HepG2 (cell line): ENCODE results near the gene CYP46A1. TPM values are rescaled to one million over a fixed set of nuclear protein-coding genes. Genes with fewer than 3 reads are reported as not detected.

Experiments used
- ATAC-seq: fragments of 200-7000 bp; cut with Tn5 transposase; 3 replicates; pipeline ENCODE4 v1.9.1; 2020; ENCODE audit warnings: mild to moderate bottlenecking, moderate library complexity
- BruUV-seq: library from RNA; stranded (reverse); fragments of 400-500 nt; replicated peaks from 2 replicates; lab custom pipeline; 2021; lab: Mats Ljungman, UMichigan
- CTCF ChIA-PET: fragments of 300-600 bp; formaldehyde crosslinking; extraction: SDS; loops from one replicate; lab custom pipeline; 2021; ENCODE audit warnings: low total read pairs, inconsistent platforms, low intra/inter-chr PET ratio; lab: Yijun Ruan, JAX
- POLR2A ChIA-PET: fragments of 350-600 bp; sonication (Branson Sonifier 250); formaldehyde crosslinking; loops from one replicate; lab custom pipeline; 2020; ENCODE audit warnings: antibody characterized with exemption, inconsistent platforms; lab: Yijun Ruan, JAX
- DNase-seq: peaks from one replicate; pipeline ENCODE4 v3.0.0-alpha.2; 2015; ENCODE audit warnings: low spot score
- FAIRE-seq: peaks from 3 replicates; lab custom pipeline; 2011; peaks lifted over from hg19 to GRCh38; lab: Jason Lieb, UNC
- H2AFZ ChIP-seq: one replicate; pipeline ENCODE4 v1.6.1; 2011; ENCODE audit warnings: low read length, inconsistent platforms
- H3K27ac ChIP-seq: fragments of 300-600 bp; 3 replicates; pipeline ENCODE4 v1.8.0; 2011; ENCODE audit warnings: mixed run types, mild to moderate bottlenecking, mixed read lengths, low read length, inconsistent platforms; ENCODE audit not compliant: insufficient read depth; ENCODE audit errors: extremely low read length
- H3K27me3 ChIP-seq, 2 experiments: fragments of 200-600 bp in 1 of 2; 2 replicates in 1 of 2; 3 replicates in 1 of 2; pipeline versions ENCODE4 v1.6.0 to v1.8.0; 2011; ENCODE audit warnings: low read length in 2 of 2, mild to moderate bottlenecking in 2 of 2, moderate library complexity in 2 of 2, inconsistent platforms in 1 of 2; ENCODE audit not compliant: insufficient read depth in 2 of 2, control insufficient read depth in 1 of 2
- H3K36me3 ChIP-seq, 2 experiments: fragments of 200-600 bp in 1 of 2; replicated peaks in 1 of 2; 2 replicates in 1 of 2; 3 replicates in 1 of 2; pipeline versions ENCODE4 v1.5.1 to v1.8.0; 2011; ENCODE audit warnings: low read length in 2 of 2, inconsistent platforms in 1 of 2; ENCODE audit not compliant: insufficient read depth in 2 of 2, control insufficient read depth in 1 of 2
- H3K4me1 ChIP-seq: 2 replicates; pipeline ENCODE4 v1.5.1; 2012; ENCODE audit warnings: low read length, inconsistent platforms; ENCODE audit not compliant: insufficient read depth
- H3K4me2 ChIP-seq: 2 replicates; pipeline ENCODE4 v1.6.0; 2011; ENCODE audit warnings: low read depth, low read length, inconsistent platforms
- H3K4me3 ChIP-seq, 3 experiments: fragments of 200-600 bp in 1 of 3; sonication (generic), shearing (Covaris generic) in 1 of 3; replicated peaks in 1 of 3; 2 replicates each; pipeline ENCODE4 v1.5.1; 2011 to 2016; ENCODE audit warnings: low read length in 3 of 3, inconsistent platforms in 2 of 3, low read depth in 2 of 3, mild to moderate bottlenecking in 2 of 3, control low read depth in 1 of 3, mixed read lengths in 1 of 3; ENCODE audit not compliant: insufficient read depth in 1 of 3
- H3K79me2 ChIP-seq: one replicate; pipeline ENCODE4 v1.6.1; 2011; ENCODE audit warnings: low read length, inconsistent platforms; ENCODE audit not compliant: insufficient read depth
- H3K9ac ChIP-seq: 2 replicates; pipeline ENCODE4 v1.6.0; 2011; ENCODE audit warnings: mild to moderate bottlenecking, low read depth, low read length, inconsistent platforms; ENCODE audit not compliant: insufficient read depth
- H3K9me3 ChIP-seq: 2 replicates; pipeline ENCODE4 v1.5.1; 2012; ENCODE audit warnings: mild to moderate bottlenecking, low read length
- H4K20me1 ChIP-seq: 2 replicates; pipeline ENCODE4 v1.6.0; 2011; ENCODE audit warnings: inconsistent platforms, mild to moderate bottlenecking, low read length, moderate library complexity; ENCODE audit not compliant: insufficient read depth
- ARNT2 ChIP-seq: sonication (generic); formaldehyde crosslinking; IDR thresholded peaks from 2 replicates; pipeline ENCODE4 v1.8.0; 2022; ENCODE audit warnings: mild to moderate bottlenecking, low read depth, missing genetic modification reagents, moderate library complexity
- HIVEP1 ChIP-seq: sonication (generic); formaldehyde crosslinking; IDR thresholded peaks from 2 replicates; pipeline ENCODE4 v1.4.0; 2020; ENCODE audit warnings: mild to moderate bottlenecking, missing genetic modification reagents
- HMGA1 ChIP-seq: sonication (generic); formaldehyde crosslinking; conservative IDR thresholded peaks from 2 replicates; pipeline ENCODE4 v1.4.0; 2020; ENCODE audit warnings: missing genetic modification reagents
- KAT2B ChIP-seq: fragments of 150-350 bp; IDR thresholded peaks from 2 replicates; pipeline ENCODE4 v1.6.1; 2014; ENCODE audit warnings: low read depth, low read length, borderline replicate concordance
- LCORL ChIP-seq, 2 experiments: fragments of 450-650 bp in 1 of 2; sonication (generic) in 1 of 2; formaldehyde crosslinking in 1 of 2; IDR thresholded peaks; 2 replicates each; pipeline versions ENCODE4 v1.5.0 to v1.6.1; 2017 to 2020; ENCODE audit warnings: antibody characterized with exemption in 1 of 2, missing genetic modification reagents in 1 of 2
- SNRNP70 ChIP-seq: fragments of 200-400 bp; formaldehyde crosslinking; IDR thresholded peaks from 2 replicates; pipeline ENCODE4 v1.6.1; 2017; ENCODE audit warnings: mild to moderate bottlenecking, low read depth, low read length, moderate library complexity
- TFAP4 ChIP-seq: sonication (generic); IDR thresholded peaks from 2 replicates; pipeline ENCODE4 v1.6.1; 2016; ENCODE audit warnings: low read depth, borderline replicate concordance
- ZNF24 ChIP-seq: fragments of 450-650 bp; IDR thresholded peaks from 2 replicates; pipeline ENCODE4 v1.6.1; 2017; ENCODE audit warnings: antibody characterized with exemption, mild to moderate bottlenecking
- ZNF383 ChIP-seq: sonication (generic); formaldehyde crosslinking; IDR thresholded peaks from 2 replicates; pipeline ENCODE4 v1.4.0; 2020; ENCODE audit warnings: missing genetic modification reagents, mild to moderate bottlenecking, borderline replicate concordance
- ZNF496 ChIP-seq: sonication (generic); formaldehyde crosslinking; IDR thresholded peaks from 2 replicates; pipeline ENCODE4 v1.8.1; 2023; ENCODE audit warnings: mild to moderate bottlenecking, moderate library complexity, missing genetic modification reagents; ENCODE audit not compliant: insufficient replicate concordance
- WGBS: methylation state at CpG from one replicate; pipeline ENCODE4 v1.1.6; 2017; ENCODE audit warnings: low lambda C conversion rate; 5-methylcytosine and 5-hydroxymethylcytosine counted together
- in situ Hi-C: cut with HindIII; loops from 2 replicates; pipeline ENCODE4 v1.10.0; 2017; ENCODE audit warnings: low pct_unique_long_range_greater_than_20kb; ENCODE audit not compliant: extremely low pct_ligation_motif_present
- intact Hi-C: fragments of 100-400 bp; cut with micrococcal nuclease; formaldehyde crosslinking; loops from one replicate; pipeline ENCODE4 v1.10.0; 2022; ENCODE audit not compliant: unreplicated experiment
- polyA plus RNA-seq, 8 experiments: library from polyadenylated mRNA; depleted of rRNA in 3 of 8; stranded (reverse) in 7 of 8; unstranded in 1 of 8; fragments of >200 nt; fragmentation: Illumina TruSeq in 4 of 8; extraction: Trizol in 4 of 8; gene quantifications; 2 replicates each; pipeline versions ENCODE4 v1.2.1 to v1.2.3, GENCODE V29; 2011 to 2016; ENCODE audit warnings: low read depth in 4 of 8, missing spikeins in 1 of 8, mixed read lengths in 1 of 8; ENCODE audit not compliant: insufficient read depth in 1 of 8
- total RNA-seq, 5 experiments: library from RNA; depleted of rRNA; stranded (reverse); fragments of >200 nt; fragmentation: Illumina TruSeq; extraction: Trizol; gene quantifications; 2 replicates each; pipeline ENCODE4 v1.2.3, GENCODE V29; 2016; ENCODE audit warnings: low read depth in 1 of 5
- TF ChIP-seq, protein P1 (sequence below): sonication (generic); formaldehyde crosslinking; IDR thresholded peaks from 2 replicates; pipeline ENCODE4 v1.4.0; 2020; ENCODE audit warnings: mild to moderate bottlenecking, missing genetic modification reagents

CYP46A1 gene
- total and polyA plus RNA-seq, 2 of the 13 experiments (the other 11 are each of a cell fraction or from before 2014, with no cell fraction given), result not detected

DNA sequence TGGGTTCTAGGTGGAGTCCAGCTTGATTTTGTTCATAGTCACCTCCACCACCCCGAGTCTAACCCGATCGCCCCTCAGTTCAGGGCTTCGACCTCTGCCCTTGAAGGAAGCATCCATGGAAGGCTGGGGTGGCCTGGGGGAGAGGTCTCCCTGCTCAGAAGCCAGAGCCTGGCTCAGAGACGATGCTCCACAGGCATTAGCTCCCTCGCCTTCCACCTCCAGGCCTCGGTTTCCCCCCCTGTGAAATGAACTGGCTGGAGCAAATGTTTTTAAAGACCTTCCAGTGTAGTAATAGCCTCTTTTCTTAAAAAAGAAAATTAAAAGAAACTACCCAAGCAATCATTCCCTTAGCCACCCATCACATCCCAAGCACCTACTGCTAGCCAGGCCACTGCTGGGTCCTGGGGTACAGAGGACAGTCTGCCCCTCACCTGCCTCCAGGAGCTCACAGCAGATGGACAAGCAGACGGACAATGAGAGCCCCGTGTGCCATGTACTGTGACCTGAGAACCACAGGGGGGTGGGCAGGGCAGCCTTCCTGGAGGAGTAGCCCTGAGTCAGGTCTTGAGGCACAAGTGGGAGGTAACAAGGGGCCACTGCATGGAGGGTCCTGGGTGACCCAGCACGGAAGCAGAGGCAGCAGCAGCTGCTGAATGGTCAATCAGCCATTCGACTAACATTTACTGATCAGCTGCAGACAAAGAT lies 66.8 kb downstream of the CYP46A1 start:
- Histone ChIP-seq H3K9ac (no peak overlapping the region), H3K9me3 (no peaks in the 10 kb centered on the region), H3K27ac (no peak overlapping the region), H4K20me1 (no peaks in the 10 kb centered on the region), H3K4me1 (peaks cover 6% of the 10 kb centered on the region; the same call in 1 of the 2 replicates), H2AFZ (no peak overlapping the region), H3K4me2 (no peak overlapping the region), H3K4me3 (no peak overlapping the region), H3K27me3 (peaks cover 5 to 68% of the 10 kb centered on the region in 2 experiments; a peak in 4 of 5 replicates), H3K79me2 (no peaks in the 10 kb centered on the region), H3K36me3 (no peaks in the 10 kb centered on the region)
- in situ Hi-C loops, result no loop called here
- POLR2A ChIA-PET, result no interaction called here
- CTCF ChIA-PET, result no interaction called here
- BruUV-seq, result no TSS peak
- TF ChIP-seq HIVEP1 (CRISPR knock-in tag) (no peak), TFAP4 (no peak), ZNF383 (CRISPR knock-in tag) (no peak), ZNF496 (no peak), LCORL (IDR thresholded peaks at IDR 0.05) (no peak), LCORL (CRISPR knock-in tag; IDR thresholded peaks at IDR 0.05) (no peak), KAT2B (no peak), HMGA1 (no peak), ZNF24 (no peak), ARNT2 (CRISPR knock-in tag) (no peak), SNRNP70 (no peak)
- TF ChIP-seq, protein P1, sequence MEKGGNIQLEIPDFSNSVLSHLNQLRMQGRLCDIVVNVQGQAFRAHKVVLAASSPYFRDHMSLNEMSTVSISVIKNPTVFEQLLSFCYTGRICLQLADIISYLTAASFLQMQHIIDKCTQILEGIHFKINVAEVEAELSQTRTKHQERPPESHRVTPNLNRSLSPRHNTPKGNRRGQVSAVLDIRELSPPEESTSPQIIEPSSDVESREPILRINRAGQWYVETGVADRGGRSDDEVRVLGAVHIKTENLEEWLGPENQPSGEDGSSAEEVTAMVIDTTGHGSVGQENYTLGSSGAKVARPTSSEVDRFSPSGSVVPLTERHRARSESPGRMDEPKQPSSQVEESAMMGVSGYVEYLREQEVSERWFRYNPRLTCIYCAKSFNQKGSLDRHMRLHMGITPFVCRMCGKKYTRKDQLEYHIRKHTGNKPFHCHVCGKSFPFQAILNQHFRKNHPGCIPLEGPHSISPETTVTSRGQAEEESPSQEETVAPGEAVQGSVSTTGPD (CRISPR knock-in tag), result no peak
- intact Hi-C loops, result no loop called here
- 29% methylated on average over 8 of the region's 11 CpGs for WGBS
- FAIRE-seq, result no peak
- no peak for ATAC-seq
- no peak for DNase-seq
